Astrocyte (in vitro differentiated cells and primary cell): ENCODE results near the gene RASGRF1. TPM values are rescaled to one million over a fixed set of nuclear protein-coding genes. Genes with fewer than 3 reads are reported as not detected.

Experiments
- DNase-seq: peaks from one replicate; pipeline ENCODE4 v3.0.0-alpha.2; 2010; ENCODE audit warnings: low read depth
- FAIRE-seq: peaks from 2 replicates; lab custom pipeline; 2011; peaks lifted over from hg19 to GRCh38; lab: Jason Lieb, UNC
- H2AFZ ChIP-seq: 2 replicates; pipeline ENCODE4 v1.6.0; 2012; ENCODE audit warnings: low read depth, low read length, inconsistent platforms
- H3K27ac ChIP-seq: 2 replicates; pipeline ENCODE4 v1.5.1; 2011; ENCODE audit warnings: low read depth, low read length, inconsistent platforms
- H3K27me3 ChIP-seq: 2 replicates; pipeline ENCODE4 v1.6.0; 2011; ENCODE audit warnings: low read length, inconsistent platforms; ENCODE audit not compliant: insufficient read depth
- H3K36me3 ChIP-seq: 2 replicates; pipeline ENCODE4 v1.5.1; 2011; ENCODE audit warnings: low read length, inconsistent platforms; ENCODE audit not compliant: insufficient read depth
- H3K4me1 ChIP-seq: 2 replicates; pipeline ENCODE4 v1.5.1; 2011; ENCODE audit warnings: low read length, inconsistent platforms; ENCODE audit not compliant: insufficient read depth
- H3K4me2 ChIP-seq: 2 replicates; pipeline ENCODE4 v1.6.0; 2012; ENCODE audit warnings: low read length, inconsistent platforms
- H3K4me3 ChIP-seq: 2 replicates; pipeline ENCODE4 v1.5.1; 2011; ENCODE audit warnings: low read depth, mild to moderate bottlenecking, low read length, inconsistent platforms; ENCODE audit not compliant: insufficient read depth
- H3K79me2 ChIP-seq: 2 replicates; pipeline ENCODE4 v1.6.0; 2012; ENCODE audit warnings: mild to moderate bottlenecking, low read length, inconsistent platforms; ENCODE audit not compliant: insufficient read depth
- H3K9ac ChIP-seq: 2 replicates; pipeline ENCODE4 v1.6.0; 2012; ENCODE audit warnings: mild to moderate bottlenecking, low read length, inconsistent platforms
- H3K9me3 ChIP-seq: 2 replicates; pipeline ENCODE4 v1.5.1; 2012; ENCODE audit warnings: low read depth, mild to moderate bottlenecking, low read length, inconsistent platforms; ENCODE audit not compliant: insufficient read depth
- H4K20me1 ChIP-seq: 2 replicates; pipeline ENCODE4 v1.6.0; 2012; ENCODE audit warnings: low read length, inconsistent platforms; ENCODE audit not compliant: insufficient read depth
- H3K27ac Mint-ChIP-seq: one replicate; pipeline ENCODE4 v1.8.0; 2021; ENCODE audit warnings: mild to moderate bottlenecking, mixed read lengths; ENCODE audit not compliant: unreplicated experiment
- H3K27me3 Mint-ChIP-seq: one replicate; pipeline ENCODE4 v1.8.0; 2021; ENCODE audit warnings: low read depth, mixed read lengths; ENCODE audit not compliant: unreplicated experiment
- H3K36me3 Mint-ChIP-seq: one replicate; pipeline ENCODE4 v1.8.0; 2021; ENCODE audit warnings: low read depth, mixed read lengths; ENCODE audit not compliant: unreplicated experiment
- H3K4me1 Mint-ChIP-seq: one replicate; pipeline ENCODE4 v1.8.0; 2021; ENCODE audit warnings: low read depth, mixed read lengths; ENCODE audit not compliant: unreplicated experiment
- H3K4me3 Mint-ChIP-seq: one replicate; pipeline ENCODE4 v1.8.0; 2021; ENCODE audit warnings: mild to moderate bottlenecking, moderate library complexity, mixed read lengths; ENCODE audit not compliant: unreplicated experiment
- H3K9me3 Mint-ChIP-seq: one replicate; pipeline ENCODE4 v1.8.0; 2021; ENCODE audit warnings: mild to moderate bottlenecking, mixed read lengths; ENCODE audit not compliant: unreplicated experiment
- EZH2 ChIP-seq: IDR thresholded peaks from 2 replicates; pipeline ENCODE4 v1.6.1; 2012; ENCODE audit warnings: mild to moderate bottlenecking, low read length, inconsistent platforms; ENCODE audit not compliant: insufficient read depth
- total RNA-seq: library from RNA; stranded (reverse); gene quantifications from 2 replicates; pipeline ENCODE4 v1.2.1, GENCODE V29; 2021
- TF ChIP-seq, protein P1 (sequence below): IDR thresholded peaks from 2 replicates; pipeline ENCODE4 v1.5.1; 2011; ENCODE audit warnings: low read depth, mild to moderate bottlenecking, inconsistent platforms, low read length, moderate library complexity; ENCODE audit not compliant: insufficient read depth

The RASGRF1 gene
- total RNA-seq, 1 donor from 2014 or later, result 1.2 TPM

GRCh38 chr15:79058260-79058850 is 32.2 kb downstream of the RASGRF1 start:
- H4K20me1 ChIP-seq, result no peaks in the 10 kb centered on the region
- no peaks in the 10 kb centered on the region for H3K9me3 ChIP-seq
- no peak overlapping the region for H3K4me3 ChIP-seq
- no peaks in the 10 kb centered on the region for H3K4me1 ChIP-seq
- FAIRE-seq (no peak), DNase-seq (no peak)
- Mint-ChIP-seq H3K36me3 (peaks cover 4% of the 10 kb centered on the region), H3K27ac (no peak overlapping the region), H3K9me3 (peaks cover 14% of the 10 kb centered on the region), H3K4me3 (no peak overlapping the region), H3K27me3 (peaks cover 64% of the 10 kb centered on the region), H3K4me1 (no peaks in the 10 kb centered on the region)
- H3K36me3 ChIP-seq, result no peaks in the 10 kb centered on the region
- H3K9ac ChIP-seq, result no peak overlapping the region
- H3K79me2 ChIP-seq, result no peaks in the 10 kb centered on the region
- H2AFZ ChIP-seq, result no peak overlapping the region
- H3K27ac ChIP-seq, result no peak overlapping the region
- TF ChIP-seq EZH2, result no peak
- TF ChIP-seq, protein P1, sequence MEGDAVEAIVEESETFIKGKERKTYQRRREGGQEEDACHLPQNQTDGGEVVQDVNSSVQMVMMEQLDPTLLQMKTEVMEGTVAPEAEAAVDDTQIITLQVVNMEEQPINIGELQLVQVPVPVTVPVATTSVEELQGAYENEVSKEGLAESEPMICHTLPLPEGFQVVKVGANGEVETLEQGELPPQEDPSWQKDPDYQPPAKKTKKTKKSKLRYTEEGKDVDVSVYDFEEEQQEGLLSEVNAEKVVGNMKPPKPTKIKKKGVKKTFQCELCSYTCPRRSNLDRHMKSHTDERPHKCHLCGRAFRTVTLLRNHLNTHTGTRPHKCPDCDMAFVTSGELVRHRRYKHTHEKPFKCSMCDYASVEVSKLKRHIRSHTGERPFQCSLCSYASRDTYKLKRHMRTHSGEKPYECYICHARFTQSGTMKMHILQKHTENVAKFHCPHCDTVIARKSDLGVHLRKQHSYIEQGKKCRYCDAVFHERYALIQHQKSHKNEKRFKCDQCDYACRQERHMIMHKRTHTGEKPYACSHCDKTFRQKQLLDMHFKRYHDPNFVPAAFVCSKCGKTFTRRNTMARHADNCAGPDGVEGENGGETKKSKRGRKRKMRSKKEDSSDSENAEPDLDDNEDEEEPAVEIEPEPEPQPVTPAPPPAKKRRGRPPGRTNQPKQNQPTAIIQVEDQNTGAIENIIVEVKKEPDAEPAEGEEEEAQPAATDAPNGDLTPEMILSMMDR, result no peak
- no peak overlapping the region for H3K4me2 ChIP-seq
- no peaks in the 10 kb centered on the region for H3K27me3 ChIP-seq

DNA sequence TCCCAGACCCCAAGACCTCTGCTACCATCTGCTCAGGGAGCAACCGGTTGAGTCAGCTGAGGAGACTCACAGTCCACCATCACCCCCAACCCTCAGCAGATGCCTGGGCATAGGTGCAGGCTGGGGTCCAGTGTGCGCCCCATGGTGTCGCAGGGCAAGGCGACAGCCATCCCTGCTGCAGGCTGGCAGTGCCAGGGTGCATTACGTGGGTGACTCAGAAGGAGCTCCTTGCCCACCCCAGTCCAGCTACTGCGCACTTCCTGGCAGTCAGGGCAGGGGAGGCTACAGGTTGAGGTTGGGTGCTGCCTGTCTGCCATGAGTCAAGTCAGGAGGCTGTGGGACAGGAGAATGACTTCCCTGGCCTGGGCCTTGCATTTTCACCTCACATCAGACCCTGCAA is 33.5 kb downstream of the RASGRF1 start:
- Histone ChIP-seq H3K79me2 (no peaks in the 10 kb centered on the region), H3K9ac (no peak overlapping the region), H3K27me3 (no peaks in the 10 kb centered on the region), H3K27ac (no peak overlapping the region), H4K20me1 (no peaks in the 10 kb centered on the region), H3K4me1 (no peaks in the 10 kb centered on the region), H3K9me3 (no peaks in the 10 kb centered on the region), H3K4me2 (no peak overlapping the region), H3K36me3 (no peaks in the 10 kb centered on the region), H2AFZ (no peak overlapping the region), H3K4me3 (no peak overlapping the region)
- Mint-ChIP-seq H3K27ac (no peak overlapping the region), H3K4me1 (no peaks in the 10 kb centered on the region), H3K9me3 (peaks cover 10% of the 10 kb centered on the region), H3K4me3 (no peak overlapping the region), H3K36me3 (peaks cover 6% of the 10 kb centered on the region), H3K27me3 (peaks cover 70% of the 10 kb centered on the region)
- TF ChIP-seq, protein P1, result no peak
- no peak for TF ChIP-seq EZH2
- DNase-seq, result no peak
- no peak for FAIRE-seq

DNA sequence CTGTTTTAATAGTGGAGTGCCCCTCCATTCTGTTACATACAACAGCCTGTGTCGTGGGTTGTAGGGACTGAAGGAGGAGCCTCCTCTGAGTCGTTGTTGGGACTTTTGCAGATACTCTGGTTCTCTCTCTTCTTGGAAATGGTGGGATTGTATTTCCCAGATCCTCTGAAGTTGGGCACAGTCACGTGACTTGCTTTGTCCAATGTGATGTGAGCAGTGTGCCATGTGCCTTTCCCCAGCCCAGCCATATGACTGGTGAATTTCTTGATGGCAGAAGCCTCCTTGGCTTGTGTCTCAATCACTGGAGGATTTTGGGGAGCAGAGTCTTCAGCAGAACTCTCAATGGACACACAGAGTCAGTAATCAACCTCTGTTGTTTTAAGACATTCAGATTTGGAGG is 36.2 kb downstream of the RASGRF1 start:
- Histone ChIP-seq H4K20me1 (no peaks in the 10 kb centered on the region), H3K79me2 (no peaks in the 10 kb centered on the region), H3K27me3 (peaks cover 7% of the 10 kb centered on the region), H3K4me3 (no peak overlapping the region), H3K9me3 (no peaks in the 10 kb centered on the region), H3K36me3 (no peaks in the 10 kb centered on the region), H2AFZ (no peak overlapping the region), H3K4me2 (no peak overlapping the region), H3K9ac (no peak overlapping the region), H3K27ac (no peak overlapping the region), H3K4me1 (no peaks in the 10 kb centered on the region)
- TF ChIP-seq, protein P1, result no peak
- TF ChIP-seq EZH2, result no peak
- peaks cover 13% of the 10 kb centered on the region for H3K9me3 Mint-ChIP-seq
- FAIRE-seq, result no peak
- no peak overlapping the region for H3K27ac Mint-ChIP-seq
- no peaks in the 10 kb centered on the region for H3K4me1 Mint-ChIP-seq
- H3K4me3 Mint-ChIP-seq, result no peak overlapping the region
- DNase-seq, result no peak
- H3K36me3 Mint-ChIP-seq, result peaks cover 6% of the 10 kb centered on the region
- peaks cover 60% of the 10 kb centered on the region for H3K27me3 Mint-ChIP-seq
